ENCODE measurements around the gene ECE2.

ECE2 gene

DNA sequence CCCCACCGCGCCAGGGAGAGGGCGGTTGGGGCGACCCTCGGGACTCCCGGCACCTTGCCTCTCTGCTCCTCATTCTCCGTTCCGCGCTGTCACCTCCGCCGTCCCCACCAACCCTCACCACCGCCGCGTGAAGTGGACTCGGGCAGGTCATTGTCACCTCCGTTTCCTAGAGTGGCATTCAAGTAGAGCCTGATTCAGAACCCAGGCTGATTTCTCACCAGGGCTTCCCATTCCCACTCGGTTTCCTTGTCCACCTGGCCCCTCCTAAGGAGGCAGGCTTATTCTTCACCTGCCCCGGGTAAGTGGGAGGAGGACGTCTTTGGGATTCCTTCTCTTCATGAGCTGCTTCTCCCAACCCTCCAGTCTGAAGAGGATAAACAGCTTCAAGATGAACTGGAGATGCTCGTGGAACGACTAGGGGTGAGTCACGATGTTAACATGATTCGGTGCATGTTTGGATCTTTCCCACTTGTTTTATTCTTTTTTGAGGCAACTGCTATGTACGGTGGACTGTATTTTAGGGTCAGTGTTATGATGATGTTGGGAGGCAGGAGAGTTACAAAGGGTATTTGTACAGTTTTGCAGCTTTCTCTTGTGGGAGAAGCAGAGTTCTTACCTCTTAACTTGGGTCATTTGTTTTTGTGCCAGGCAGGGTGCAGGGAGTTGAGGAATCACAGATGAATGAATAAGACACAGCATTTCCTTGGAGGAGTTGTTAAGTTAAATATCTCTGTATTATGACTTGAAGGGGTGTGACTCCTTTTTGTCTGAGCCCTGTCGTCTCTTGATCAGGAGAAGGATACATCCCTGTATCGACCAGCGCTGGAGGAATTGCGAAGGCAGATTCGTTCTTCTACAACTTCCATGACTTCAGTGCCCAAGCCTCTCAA is 23.9 kb downstream of the ECE2 start:
- H3K4me3 ChIP-seq (ENCODE audit: low read length in 2 of 2) = peak overlapping the region; percentile 86 to 94
- H2BK15ac ChIP-seq (ENCODE audit: low read length) = no peak overlapping the region
- peak overlapping the region; percentile 78 for H3K4me2 ChIP-seq (ENCODE audit: insufficient read depth, low read length, poor library complexity, severe bottlenecking)
- no peak overlapping the region for H3K27ac ChIP-seq (replicated peaks; ENCODE audit: low read length)
- H2BK120ac ChIP-seq (ENCODE audit: low read depth, low read length) = no peak overlapping the region
- peak overlapping the region; percentile 96 for H3K9ac ChIP-seq (ENCODE audit: low read depth, low read length, poor library complexity)
- H3K14ac ChIP-seq (ENCODE audit: low read length) = peak overlapping the region; percentile 57
- H3K4me1 ChIP-seq (ENCODE audit: control insufficient read depth in 2 of 2, insufficient read depth in 1 of 2, low read depth in 1 of 2, low read length in 2 of 2) = peaks cover 3 to 6% of the 10 kb centered on the region in 2 donors
- H2AK5ac ChIP-seq (ENCODE audit: low read depth, low read length) = peak overlapping the region; percentile 78
- H3K79me1 ChIP-seq (ENCODE audit: low read depth, low read length) = peaks cover 6% of the 10 kb centered on the region
- no CpG with 5 or more reads among the region's 29 CpGs for WGBS, 2 donors (ENCODE audit: extremely low coverage in 2 of 2, insufficient read length in 2 of 2, insufficient replicate concordance in 1 of 2)
- H2BK5ac ChIP-seq (ENCODE audit: low read length) = peak overlapping the region; percentile 35
- no peak for DNase-seq (ENCODE audit: low spot score)
- peak overlapping the region; percentile 92 for H3K23ac ChIP-seq (ENCODE audit: low read depth, low read length, poor library complexity)
- H2BK12ac ChIP-seq (ENCODE audit: low read length) = no peak overlapping the region
- H3K4ac ChIP-seq (ENCODE audit: low read length) = no peak overlapping the region
- H3K9me3 ChIP-seq (replicated peaks in 1 of 2; ENCODE audit: control insufficient read depth in 2 of 2, insufficient read depth in 1 of 2, low read depth in 1 of 2, low read length in 2 of 2) = no peaks in the 10 kb centered on the region
- peaks cover 0 to 9% (median 0%) of the 10 kb centered on the region in 3 experiments for H3K27me3 ChIP-seq (ENCODE audit: control insufficient read depth in 3 of 3, insufficient read depth in 3 of 3, low read depth in 1 of 3, low read length in 3 of 3)
- peak overlapping the region; percentile 87 for H2AFZ ChIP-seq (ENCODE audit: low read length)
- peak overlapping the region; percentile 84 for H3K18ac ChIP-seq (ENCODE audit: low read length)
- no peak overlapping the region for H4K8ac ChIP-seq (ENCODE audit: low read depth, low read length)
- no peak overlapping the region for H4K91ac ChIP-seq (ENCODE audit: low read depth, low read length, poor library complexity)
- peaks cover 36 to 48% of the 10 kb centered on the region in 2 donors for H3K36me3 ChIP-seq (replicated peaks in 1 of 2; ENCODE audit: control insufficient read depth in 2 of 2, insufficient read depth in 2 of 2, low read length in 2 of 2)

DNA sequence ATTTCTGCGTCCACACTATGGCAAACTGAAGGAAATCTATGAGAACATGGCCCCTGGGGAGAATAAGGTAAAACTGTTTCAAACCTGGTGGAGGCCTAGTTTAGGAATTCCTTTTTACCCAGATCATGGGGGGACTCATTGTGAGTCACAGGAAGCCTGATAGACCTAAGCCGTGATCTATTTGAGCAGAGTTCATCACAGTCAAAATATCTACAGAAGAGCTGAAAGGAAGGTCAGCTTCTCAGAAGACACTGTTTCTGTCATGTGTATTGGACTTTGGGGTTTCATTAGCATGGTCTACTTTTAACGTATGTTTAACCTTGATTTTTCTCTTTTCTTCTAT is 24.5 kb downstream of the ECE2 start:
- H4K91ac ChIP-seq (ENCODE audit: low read depth, low read length, poor library complexity) = no peak overlapping the region
- DNase-seq (ENCODE audit: low spot score) = no peak
- no peak overlapping the region for H2AK5ac ChIP-seq (ENCODE audit: low read depth, low read length)
- H3K4me1 ChIP-seq (ENCODE audit: control insufficient read depth in 2 of 2, insufficient read depth in 1 of 2, low read depth in 1 of 2, low read length in 2 of 2) = peaks cover 3 to 6% of the 10 kb centered on the region in 2 donors
- H3K79me1 ChIP-seq (ENCODE audit: low read depth, low read length) = peaks cover 6% of the 10 kb centered on the region
- no peak overlapping the region for H2BK15ac ChIP-seq (ENCODE audit: low read length)
- peaks cover 0 to 3% (median 0%) of the 10 kb centered on the region in 3 experiments for H3K27me3 ChIP-seq (ENCODE audit: control insufficient read depth in 3 of 3, insufficient read depth in 3 of 3, low read depth in 1 of 3, low read length in 3 of 3)
- no peak overlapping the region for H3K9ac ChIP-seq (ENCODE audit: low read depth, low read length, poor library complexity)
- H4K8ac ChIP-seq (ENCODE audit: low read depth, low read length) = no peak overlapping the region
- H2BK5ac ChIP-seq (ENCODE audit: low read length) = no peak overlapping the region
- H3K9me3 ChIP-seq (replicated peaks in 1 of 2; ENCODE audit: control insufficient read depth in 2 of 2, insufficient read depth in 1 of 2, low read depth in 1 of 2, low read length in 2 of 2) = no peaks in the 10 kb centered on the region
- H2AFZ ChIP-seq (ENCODE audit: low read length) = no peak overlapping the region
- H3K4ac ChIP-seq (ENCODE audit: low read length) = no peak overlapping the region
- H3K4me2 ChIP-seq (ENCODE audit: insufficient read depth, low read length, poor library complexity, severe bottlenecking) = no peak overlapping the region
- H3K4me3 ChIP-seq (ENCODE audit: low read length in 2 of 2) = peak overlapping the region in 1 of 2 donors; percentile 86
- no peak overlapping the region for H3K23ac ChIP-seq (ENCODE audit: low read depth, low read length, poor library complexity)
- H3K27ac ChIP-seq (replicated peaks; ENCODE audit: low read length) = no peak overlapping the region
- no peak overlapping the region for H3K14ac ChIP-seq (ENCODE audit: low read length)
- H3K36me3 ChIP-seq (replicated peaks in 1 of 2; ENCODE audit: control insufficient read depth in 2 of 2, insufficient read depth in 2 of 2, low read length in 2 of 2) = peaks cover 36 to 54% of the 10 kb centered on the region in 2 donors
- H2BK120ac ChIP-seq (ENCODE audit: low read depth, low read length) = no peak overlapping the region
- H3K18ac ChIP-seq (ENCODE audit: low read length) = no peak overlapping the region
- no CpG with 5 or more reads among the region's 3 CpGs for WGBS, 2 donors (ENCODE audit: extremely low coverage in 2 of 2, insufficient read length in 2 of 2, insufficient replicate concordance in 1 of 2)
- no peak overlapping the region for H2BK12ac ChIP-seq (ENCODE audit: low read length)

DNA sequence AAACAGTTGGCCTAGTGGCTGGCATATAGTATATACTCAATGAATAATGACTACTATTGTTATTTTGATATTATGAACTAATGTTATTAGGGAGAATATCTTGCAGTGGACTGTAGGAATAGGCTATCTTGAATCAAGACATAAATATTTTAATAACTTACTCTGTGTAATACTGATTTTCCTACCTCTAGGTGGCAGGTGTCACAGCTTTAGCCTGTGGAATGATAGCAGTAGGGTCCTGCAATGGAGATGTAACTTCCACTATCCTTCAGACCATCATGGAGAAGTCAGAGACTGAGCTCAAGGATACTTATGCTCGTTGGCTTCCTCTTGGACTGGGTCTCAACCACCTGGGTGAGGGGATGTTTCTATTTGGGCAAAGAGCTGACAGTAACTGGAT is 29.8 kb downstream of the ECE2 start:
- H3K36me3 ChIP-seq (replicated peaks in 1 of 2; ENCODE audit: control insufficient read depth in 2 of 2, insufficient read depth in 2 of 2, low read length in 2 of 2) = peaks cover 64 to 91% of the 10 kb centered on the region in 2 donors
- H2BK5ac ChIP-seq (ENCODE audit: low read length) = no peak overlapping the region
- no peak overlapping the region for H2BK120ac ChIP-seq (ENCODE audit: low read depth, low read length)
- no peaks in the 10 kb centered on the region for H3K4me1 ChIP-seq (ENCODE audit: control insufficient read depth in 2 of 2, insufficient read depth in 1 of 2, low read depth in 1 of 2, low read length in 2 of 2)
- no peak overlapping the region for H3K9ac ChIP-seq (ENCODE audit: low read depth, low read length, poor library complexity)
- DNase-seq (ENCODE audit: low spot score) = no peak
- no peak overlapping the region for H2BK15ac ChIP-seq (ENCODE audit: low read length)
- no peak overlapping the region for H3K23ac ChIP-seq (ENCODE audit: low read depth, low read length, poor library complexity)
- H3K4me2 ChIP-seq (ENCODE audit: insufficient read depth, low read length, poor library complexity, severe bottlenecking) = no peak overlapping the region
- no peak overlapping the region for H3K14ac ChIP-seq (ENCODE audit: low read length)
- H4K91ac ChIP-seq (ENCODE audit: low read depth, low read length, poor library complexity) = no peak overlapping the region
- no peaks in the 10 kb centered on the region for H3K27me3 ChIP-seq (ENCODE audit: control insufficient read depth in 3 of 3, insufficient read depth in 3 of 3, low read depth in 1 of 3, low read length in 3 of 3)
- no CpG with 5 or more reads among the region's 1 CpG for WGBS, 2 donors (ENCODE audit: extremely low coverage in 2 of 2, insufficient read length in 2 of 2, insufficient replicate concordance in 1 of 2)
- no peaks in the 10 kb centered on the region for H3K79me1 ChIP-seq (ENCODE audit: low read depth, low read length)
- H3K9me3 ChIP-seq (replicated peaks in 1 of 2; ENCODE audit: control insufficient read depth in 2 of 2, insufficient read depth in 1 of 2, low read depth in 1 of 2, low read length in 2 of 2) = no peaks in the 10 kb centered on the region
- H2BK12ac ChIP-seq (ENCODE audit: low read length) = no peak overlapping the region
- no peak overlapping the region for H4K8ac ChIP-seq (ENCODE audit: low read depth, low read length)
- no peak overlapping the region for H3K4ac ChIP-seq (ENCODE audit: low read length)
- no peak overlapping the region for H2AFZ ChIP-seq (ENCODE audit: low read length)
- H3K27ac ChIP-seq (replicated peaks; ENCODE audit: low read length) = no peak overlapping the region
- no peak overlapping the region for H3K18ac ChIP-seq (ENCODE audit: low read length)
- H3K4me3 ChIP-seq (ENCODE audit: low read length in 2 of 2) = no peak overlapping the region
- no peak overlapping the region for H2AK5ac ChIP-seq (ENCODE audit: low read depth, low read length)

DNA sequence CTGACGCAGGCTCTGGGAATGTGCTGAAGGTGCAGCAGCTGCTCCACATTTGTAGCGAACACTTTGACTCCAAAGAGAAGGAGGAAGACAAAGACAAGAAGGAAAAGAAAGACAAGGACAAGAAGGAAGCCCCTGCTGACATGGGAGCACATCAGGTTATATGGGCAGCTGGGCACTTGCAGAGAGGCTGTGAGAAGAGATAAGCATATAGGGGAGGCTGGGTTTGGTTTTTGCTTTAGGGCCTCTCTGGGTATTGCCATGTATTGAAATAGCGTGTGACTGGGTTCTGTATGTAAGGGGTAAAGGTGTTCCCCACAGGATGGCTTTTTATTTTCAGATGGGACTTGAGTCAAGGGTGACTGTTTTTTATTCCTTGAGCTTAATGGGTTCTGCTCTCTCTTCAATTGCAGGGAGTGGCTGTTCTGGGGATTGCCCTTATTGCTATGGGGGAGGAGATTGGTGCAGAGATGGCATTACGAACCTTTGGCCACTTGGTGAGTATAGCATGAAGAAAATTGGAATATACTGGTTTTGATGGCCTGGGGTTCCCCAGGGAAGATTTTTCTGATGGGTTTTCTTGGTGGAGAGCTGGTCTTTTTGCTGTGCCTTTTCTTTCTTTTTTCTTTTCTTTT is 30.6 kb downstream of the ECE2 start:
- Histone ChIP-seq H3K14ac (ENCODE audit: low read length) (no peak overlapping the region), H3K27me3 (ENCODE audit: control insufficient read depth in 3 of 3, insufficient read depth in 3 of 3, low read depth in 1 of 3, low read length in 3 of 3) (no peaks in the 10 kb centered on the region), H2BK12ac (ENCODE audit: low read length) (no peak overlapping the region), H2AFZ (ENCODE audit: low read length) (no peak overlapping the region), H3K9ac (ENCODE audit: low read depth, low read length, poor library complexity) (no peak overlapping the region), H3K36me3 (replicated peaks in 1 of 2; ENCODE audit: control insufficient read depth in 2 of 2, insufficient read depth in 2 of 2, low read length in 2 of 2) (peaks cover 60 to 82% of the 10 kb centered on the region in 2 donors), H3K9me3 (replicated peaks in 1 of 2; ENCODE audit: control insufficient read depth in 2 of 2, insufficient read depth in 1 of 2, low read depth in 1 of 2, low read length in 2 of 2) (no peaks in the 10 kb centered on the region), H3K18ac (ENCODE audit: low read length) (no peak overlapping the region), H3K4me1 (ENCODE audit: control insufficient read depth in 2 of 2, insufficient read depth in 1 of 2, low read depth in 1 of 2, low read length in 2 of 2) (no peaks in the 10 kb centered on the region), H3K4me3 (ENCODE audit: low read length in 2 of 2) (no peak overlapping the region), H3K79me1 (ENCODE audit: low read depth, low read length) (no peaks in the 10 kb centered on the region), H2BK5ac (ENCODE audit: low read length) (no peak overlapping the region), H4K8ac (ENCODE audit: low read depth, low read length) (no peak overlapping the region), H3K27ac (replicated peaks; ENCODE audit: low read length) (no peak overlapping the region), H3K23ac (ENCODE audit: low read depth, low read length, poor library complexity) (no peak overlapping the region), H2BK15ac (ENCODE audit: low read length) (no peak overlapping the region), H3K4ac (ENCODE audit: low read length) (no peak overlapping the region), H4K91ac (ENCODE audit: low read depth, low read length, poor library complexity) (no peak overlapping the region), H2AK5ac (ENCODE audit: low read depth, low read length) (no peak overlapping the region), H3K4me2 (ENCODE audit: insufficient read depth, low read length, poor library complexity, severe bottlenecking) (no peak overlapping the region), H2BK120ac (ENCODE audit: low read depth, low read length) (no peak overlapping the region)
- DNase-seq (ENCODE audit: low spot score) = no peak
- no CpG with 5 or more reads among the region's 4 CpGs for WGBS, 2 donors (ENCODE audit: extremely low coverage in 2 of 2, insufficient read length in 2 of 2, insufficient replicate concordance in 1 of 2)
